ENCODE measurements around the gene DNLZ.

DNA sequence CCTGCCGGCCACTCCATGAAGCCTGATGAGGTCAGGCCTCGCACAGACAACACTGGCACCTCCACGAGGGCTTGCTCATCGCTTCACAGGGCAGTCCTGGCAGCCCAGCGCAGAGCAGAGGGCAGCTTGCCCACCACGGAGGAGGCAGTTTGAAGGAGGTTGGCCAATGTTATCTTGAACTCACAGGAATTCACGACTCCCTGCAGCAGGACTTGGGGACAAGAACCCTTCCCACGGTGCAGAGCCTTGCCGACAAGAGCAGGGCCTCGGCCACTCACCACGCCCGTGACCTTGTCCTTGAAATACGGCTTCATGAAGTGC, 31.4 kb upstream of the DNLZ start:
- TF ChIP-seq, protein P1, sequence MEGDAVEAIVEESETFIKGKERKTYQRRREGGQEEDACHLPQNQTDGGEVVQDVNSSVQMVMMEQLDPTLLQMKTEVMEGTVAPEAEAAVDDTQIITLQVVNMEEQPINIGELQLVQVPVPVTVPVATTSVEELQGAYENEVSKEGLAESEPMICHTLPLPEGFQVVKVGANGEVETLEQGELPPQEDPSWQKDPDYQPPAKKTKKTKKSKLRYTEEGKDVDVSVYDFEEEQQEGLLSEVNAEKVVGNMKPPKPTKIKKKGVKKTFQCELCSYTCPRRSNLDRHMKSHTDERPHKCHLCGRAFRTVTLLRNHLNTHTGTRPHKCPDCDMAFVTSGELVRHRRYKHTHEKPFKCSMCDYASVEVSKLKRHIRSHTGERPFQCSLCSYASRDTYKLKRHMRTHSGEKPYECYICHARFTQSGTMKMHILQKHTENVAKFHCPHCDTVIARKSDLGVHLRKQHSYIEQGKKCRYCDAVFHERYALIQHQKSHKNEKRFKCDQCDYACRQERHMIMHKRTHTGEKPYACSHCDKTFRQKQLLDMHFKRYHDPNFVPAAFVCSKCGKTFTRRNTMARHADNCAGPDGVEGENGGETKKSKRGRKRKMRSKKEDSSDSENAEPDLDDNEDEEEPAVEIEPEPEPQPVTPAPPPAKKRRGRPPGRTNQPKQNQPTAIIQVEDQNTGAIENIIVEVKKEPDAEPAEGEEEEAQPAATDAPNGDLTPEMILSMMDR (IDR thresholded peaks at IDR 0.05 in 4 of 5, conservative IDR thresholded peaks at IDR 0.05 in 1 of 5), result no peak
- TF ChIP-seq POLR2A (IDR thresholded peaks at IDR 0.05), result no peak
